ENCODE results near the gene ARMS2. TPM values are rescaled to one million over a fixed set of nuclear protein-coding genes. Genes with fewer than 3 reads are reported as not detected.

ARMS2 gene
- total RNA-seq, 1 donor from 2014 or later, result not detected

DNA sequence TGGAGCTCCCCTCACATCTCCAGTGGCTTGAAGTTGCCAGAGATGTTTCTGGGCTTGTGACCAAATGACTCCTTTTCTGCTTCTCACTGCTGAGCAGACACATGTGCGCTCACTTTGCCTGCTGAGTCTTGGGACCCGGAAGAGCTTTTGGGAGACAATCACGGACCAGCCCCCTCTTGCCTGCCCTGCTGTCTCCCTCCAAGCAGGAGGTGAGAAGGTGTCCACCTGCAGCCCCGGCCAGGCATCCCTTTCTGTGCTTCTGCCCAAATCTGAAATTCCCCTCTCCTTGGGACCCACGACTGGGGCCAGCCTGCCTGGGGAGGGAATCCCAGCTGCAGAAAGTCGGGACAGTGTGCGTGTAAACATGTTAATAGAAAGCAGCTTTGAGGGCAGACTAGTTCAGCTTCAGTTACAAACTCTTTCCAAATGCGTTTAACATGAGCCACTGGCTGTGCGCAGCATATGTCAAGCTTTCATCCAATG is 38.6 kb downstream of the ARMS2 start:
- peak; percentile 48 for DNase-seq
- Histone ChIP-seq H3K9me3 (no peaks in the 10 kb centered on the region), H3K27ac (no peak overlapping the region), H3K27me3 (no peaks in the 10 kb centered on the region), H3K4me1 (peaks cover 12% of the 10 kb centered on the region), H3K36me3 (peaks cover 9% of the 10 kb centered on the region), H3K4me3 (no peak overlapping the region)
- TF ChIP-seq, protein P1, sequence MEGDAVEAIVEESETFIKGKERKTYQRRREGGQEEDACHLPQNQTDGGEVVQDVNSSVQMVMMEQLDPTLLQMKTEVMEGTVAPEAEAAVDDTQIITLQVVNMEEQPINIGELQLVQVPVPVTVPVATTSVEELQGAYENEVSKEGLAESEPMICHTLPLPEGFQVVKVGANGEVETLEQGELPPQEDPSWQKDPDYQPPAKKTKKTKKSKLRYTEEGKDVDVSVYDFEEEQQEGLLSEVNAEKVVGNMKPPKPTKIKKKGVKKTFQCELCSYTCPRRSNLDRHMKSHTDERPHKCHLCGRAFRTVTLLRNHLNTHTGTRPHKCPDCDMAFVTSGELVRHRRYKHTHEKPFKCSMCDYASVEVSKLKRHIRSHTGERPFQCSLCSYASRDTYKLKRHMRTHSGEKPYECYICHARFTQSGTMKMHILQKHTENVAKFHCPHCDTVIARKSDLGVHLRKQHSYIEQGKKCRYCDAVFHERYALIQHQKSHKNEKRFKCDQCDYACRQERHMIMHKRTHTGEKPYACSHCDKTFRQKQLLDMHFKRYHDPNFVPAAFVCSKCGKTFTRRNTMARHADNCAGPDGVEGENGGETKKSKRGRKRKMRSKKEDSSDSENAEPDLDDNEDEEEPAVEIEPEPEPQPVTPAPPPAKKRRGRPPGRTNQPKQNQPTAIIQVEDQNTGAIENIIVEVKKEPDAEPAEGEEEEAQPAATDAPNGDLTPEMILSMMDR (IDR thresholded peaks at IDR 0.05), result no peak
- ATAC-seq, result no peak
- intact Hi-C loops (cut with DNase I), result no loop called here

DNA sequence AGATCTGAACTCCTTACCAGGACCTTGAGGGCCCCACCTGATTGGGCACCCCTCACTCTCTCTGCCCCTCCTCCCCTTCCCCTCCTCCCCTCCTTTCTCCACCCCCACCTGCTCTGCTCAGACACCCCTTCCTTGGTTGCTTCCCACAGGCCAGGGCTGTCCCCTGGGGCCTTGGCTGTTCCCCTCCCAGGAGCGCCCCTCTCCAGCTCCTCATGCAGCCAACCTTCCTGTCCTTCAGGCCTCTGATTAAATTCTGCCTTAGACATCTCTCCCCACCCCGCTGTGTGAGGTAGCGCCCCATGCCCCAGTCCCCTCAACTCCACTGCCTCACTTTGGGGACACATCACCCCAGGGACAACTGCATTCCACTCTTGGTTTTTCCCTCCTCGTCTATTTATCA is 39.3 kb downstream of the ARMS2 start:
- Histone ChIP-seq H3K4me3 (no peak overlapping the region), H3K27me3 (no peaks in the 10 kb centered on the region), H3K4me1 (peaks cover 13% of the 10 kb centered on the region), H3K9me3 (no peaks in the 10 kb centered on the region), H3K27ac (no peak overlapping the region), H3K36me3 (peaks cover 9% of the 10 kb centered on the region)
- intact Hi-C loops (cut with DNase I), result no loop called here
- ATAC-seq (no peak), DNase-seq (peak; percentile 34)
- TF ChIP-seq, protein P1 (IDR thresholded peaks at IDR 0.05), result no peak

DNA sequence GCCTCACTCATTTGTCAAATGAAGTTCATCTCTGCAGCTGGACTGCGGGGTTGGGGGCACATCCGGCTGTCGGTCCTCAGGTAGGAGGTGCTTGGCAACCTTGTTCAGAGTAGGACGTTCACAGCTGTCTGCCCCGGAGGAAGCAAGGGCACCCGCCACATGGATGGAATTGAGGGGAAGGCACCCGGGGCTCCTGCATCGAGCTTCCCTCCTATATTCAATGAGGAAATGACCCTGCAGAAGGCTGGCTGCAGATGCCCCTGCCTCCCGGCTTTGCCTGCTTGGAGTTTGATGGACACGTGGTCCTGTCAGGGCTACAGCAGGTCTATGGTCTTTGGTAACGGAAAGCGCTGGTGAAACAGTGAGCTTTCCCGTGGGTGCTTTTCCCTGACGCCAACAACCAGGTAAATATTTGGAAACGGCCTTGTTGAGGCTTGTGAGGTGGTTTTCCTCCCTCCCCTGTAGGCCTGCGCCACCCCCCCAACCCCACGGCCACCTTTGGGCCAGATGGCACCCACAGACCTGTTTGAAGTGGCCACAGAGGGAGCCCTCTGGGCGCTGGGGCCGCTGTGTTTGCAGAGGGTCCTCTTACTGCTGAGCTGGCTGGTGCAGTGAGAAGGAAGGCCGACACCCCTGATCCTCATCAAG is 39.8 kb downstream of the ARMS2 start:
- Histone ChIP-seq H3K4me3 (no peak overlapping the region), H3K36me3 (peaks cover 3% of the 10 kb centered on the region), H3K27ac (no peak overlapping the region), H3K4me1 (peaks cover 18% of the 10 kb centered on the region), H3K9me3 (no peaks in the 10 kb centered on the region), H3K27me3 (no peaks in the 10 kb centered on the region)
- TF ChIP-seq, protein P1 (IDR thresholded peaks at IDR 0.05), result no peak
- DNase-seq, result peak; percentile 51
- no peak for ATAC-seq
- intact Hi-C loops (cut with DNase I), result no loop called here

DNA sequence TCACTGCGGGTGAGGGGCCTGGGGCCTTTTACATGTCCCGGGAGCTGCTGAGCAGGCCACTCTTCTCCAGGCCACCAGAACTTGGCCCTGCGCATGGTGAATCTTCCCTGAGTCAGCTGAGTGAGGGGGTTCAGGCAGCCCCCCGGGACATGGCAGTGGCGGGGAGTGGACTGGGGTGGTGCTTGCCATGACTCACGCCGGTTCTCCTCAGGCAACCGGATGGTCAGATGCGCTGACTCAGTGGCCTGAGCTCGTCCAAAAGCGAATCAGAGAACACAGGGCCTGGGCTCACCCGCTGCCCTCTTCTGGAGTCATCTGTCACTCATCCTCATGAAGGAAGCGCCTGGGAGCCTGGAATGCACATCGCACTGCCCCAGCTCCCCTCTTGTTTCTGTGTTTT is 40.4 kb downstream of the ARMS2 start:
- H3K4me1 ChIP-seq, result peaks cover 23% of the 10 kb centered on the region
- intact Hi-C loops (cut with DNase I), result no loop called here
- H3K27me3 ChIP-seq, result no peaks in the 10 kb centered on the region
- H3K27ac ChIP-seq, result peak overlapping the region; percentile 0
- no peak overlapping the region for H3K4me3 ChIP-seq
- H3K36me3 ChIP-seq, result no peaks in the 10 kb centered on the region
- TF ChIP-seq, protein P1 (IDR thresholded peaks at IDR 0.05), result no peak
- no peaks in the 10 kb centered on the region for H3K9me3 ChIP-seq
- DNase-seq, result no peak
- peak; percentile 6 for ATAC-seq

DNA sequence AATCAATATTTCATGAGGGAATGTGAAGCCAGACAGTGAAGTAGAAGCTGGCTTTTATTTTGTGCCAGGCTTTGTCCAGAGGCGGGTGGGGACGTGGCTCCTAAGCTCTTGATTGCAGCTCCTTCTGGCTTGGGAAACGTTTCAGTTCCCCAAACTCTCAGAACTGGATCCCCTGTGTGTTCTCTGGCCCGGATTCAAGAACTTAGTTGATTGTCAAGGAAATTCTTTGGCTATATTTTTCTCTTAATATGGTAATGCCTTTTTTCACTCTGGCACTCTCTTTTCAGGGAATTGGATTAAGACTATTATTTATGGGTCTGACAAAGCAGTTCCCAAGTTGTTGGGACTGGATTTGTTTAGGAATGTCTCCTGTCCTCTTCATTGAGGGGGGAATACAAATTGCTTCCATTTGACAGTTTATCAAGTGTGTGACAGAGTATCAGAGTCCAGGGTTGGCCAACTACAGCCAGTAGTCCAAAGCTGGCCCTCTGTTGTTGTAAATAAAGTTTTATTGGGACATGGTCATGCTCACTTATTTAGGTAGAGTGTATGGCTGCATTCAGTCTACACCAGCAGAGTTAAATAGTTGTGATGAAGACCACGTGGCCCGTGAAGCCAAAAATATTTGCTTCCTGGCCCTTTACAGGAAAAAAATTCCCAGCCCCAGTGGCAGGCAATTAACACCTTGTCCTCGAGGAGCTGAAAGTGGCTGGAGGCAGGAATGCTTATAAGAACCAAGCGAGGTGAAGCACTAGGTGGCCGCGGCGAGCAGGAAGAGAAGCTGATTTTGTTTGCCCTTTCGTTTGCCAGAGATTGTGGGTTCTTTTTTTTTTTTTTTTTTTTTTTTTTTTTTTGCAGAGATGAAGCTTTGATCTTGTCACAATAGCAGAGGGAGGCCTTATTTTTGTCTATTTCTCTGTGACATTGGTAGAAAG is 41.2 kb downstream of the ARMS2 start:
- ATAC-seq, result peak; percentile 36
- H3K4me3 ChIP-seq, result no peak overlapping the region
- H3K27me3 ChIP-seq, result no peaks in the 10 kb centered on the region
- peaks cover 23% of the 10 kb centered on the region for H3K4me1 ChIP-seq
- TF ChIP-seq, protein P1 (IDR thresholded peaks at IDR 0.05), result peak; percentile 5
- no peaks in the 10 kb centered on the region for H3K9me3 ChIP-seq
- peak overlapping the region; percentile 0 for H3K27ac ChIP-seq
- intact Hi-C loops (cut with DNase I), result no loop called here
- no peaks in the 10 kb centered on the region for H3K36me3 ChIP-seq
- peak; percentile 73 for DNase-seq
